Breast epithelium (tissue), 4 donors: ENCODE results near the gene FLNB. TPM values are rescaled to one million over a fixed set of nuclear protein-coding genes. Genes with fewer than 3 reads are reported as not detected.

Experiments
- DNase-seq, 2 donors: peaks; one replicate each; pipeline ENCODE4 v3.0.0-alpha.2; 2019; ENCODE audit warnings: low spot score in 2 of 2
- H3K27ac ChIP-seq, 2 donors: fragments of 200-600 bp; sonication (generic) in 1 of 2; one replicate each; pipeline ENCODE4 v1.5.1; 2016 to 2019; ENCODE audit warnings: mild to moderate bottlenecking in 1 of 2
- H3K27me3 ChIP-seq, 2 donors: fragments of 200-600 bp; sonication (generic) in 1 of 2; one replicate each; pipeline versions ENCODE4 v1.5.1 to v1.6.0; 2017 to 2019; ENCODE audit warnings: control low read depth in 1 of 2, mild to moderate bottlenecking in 1 of 2
- H3K36me3 ChIP-seq: fragments of 200-600 bp; one replicate; pipeline ENCODE4 v1.5.1; 2019
- H3K4me1 ChIP-seq, 2 donors: fragments of 200-600 bp; sonication (generic); one replicate each; pipeline ENCODE4 v1.5.1; 2016 to 2019; ENCODE audit warnings: control low read depth in 1 of 2
- H3K4me3 ChIP-seq, 3 donors: fragments of 200-600 bp; sonication (generic); 1 replicate in 2 of 3; 2 replicates in 1 of 3; pipeline ENCODE4 v1.5.1; 2016 to 2019; ENCODE audit warnings: mild to moderate bottlenecking in 3 of 3, moderate library complexity in 2 of 3
- H3K9me3 ChIP-seq, 2 donors: fragments of 200-600 bp; sonication (generic) in 1 of 2; one replicate each; pipeline ENCODE4 v1.5.1; 2016 to 2019; ENCODE audit warnings: control low read depth in 1 of 2
- POLR2A ChIP-seq: fragments of 450-650 bp; IDR thresholded peaks from one replicate; pipeline ENCODE4 v1.6.1; 2016; ENCODE audit warnings: antibody characterized with exemption, mild to moderate bottlenecking, moderate library complexity
- POLR2AphosphoS5 ChIP-seq, 3 donors: sonication (generic); formaldehyde crosslinking; IDR thresholded peaks; one replicate each; pipeline ENCODE4 v1.6.1; 2017; ENCODE audit warnings: antibody characterized with exemption in 3 of 3
- intact Hi-C: fragments of 100-400 bp; cut with DNase I; formaldehyde crosslinking; loops from one replicate; pipeline ENCODE4 v1.15.1; 2023; ENCODE audit warnings: low total_unique reads
- total RNA-seq, 3 donors: library from RNA; depleted of rRNA; stranded (reverse); fragments of >200 nt; gene quantifications; one replicate each; pipeline ENCODE4 v1.1.0, GENCODE V29; 2016
- TF ChIP-seq, protein P1 (sequence below), 3 donors: fragments of 450-650 bp; IDR thresholded peaks; one replicate each; pipeline ENCODE4 v1.5.1; 2016 to 2017; ENCODE audit warnings: antibody characterized with exemption in 3 of 3, mild to moderate bottlenecking in 3 of 3, moderate library complexity in 3 of 3

Gene FLNB
- total RNA-seq, 3 donors from 2014 or later: 40.3 to 242 (median 164) TPM

DNA sequence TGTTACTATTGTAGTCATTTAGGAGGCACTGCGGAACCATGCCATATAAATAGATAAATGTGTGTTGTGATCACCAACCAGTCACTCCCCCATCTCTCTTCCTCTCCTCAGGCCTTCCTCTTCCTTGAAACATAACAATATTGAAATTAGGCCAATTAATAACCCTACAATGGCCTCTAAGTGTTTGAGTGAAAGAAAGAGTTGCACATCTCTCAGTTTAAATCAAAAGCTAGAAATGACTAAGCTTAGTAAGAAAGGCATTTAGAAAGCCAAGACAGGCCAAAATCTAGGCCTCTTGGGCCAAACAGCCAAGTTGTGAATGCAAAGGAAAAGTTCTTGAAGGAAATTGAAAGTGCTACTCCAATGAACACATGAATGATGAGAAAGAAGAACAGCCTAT, 210.7 kb downstream of the FLNB start:
- no peaks in the 10 kb centered on the region for H3K4me1 ChIP-seq
- H3K9me3 ChIP-seq: no peaks in the 10 kb centered on the region
- no peak overlapping the region for H3K27ac ChIP-seq
- no peaks in the 10 kb centered on the region for H3K27me3 ChIP-seq
- no peaks in the 10 kb centered on the region for H3K36me3 ChIP-seq
- intact Hi-C loops: no loop called here
- TF ChIP-seq POLR2A: no peak
- no peak for TF ChIP-seq POLR2AphosphoS5 (IDR thresholded peaks at IDR 0.05)
- TF ChIP-seq, protein P1, sequence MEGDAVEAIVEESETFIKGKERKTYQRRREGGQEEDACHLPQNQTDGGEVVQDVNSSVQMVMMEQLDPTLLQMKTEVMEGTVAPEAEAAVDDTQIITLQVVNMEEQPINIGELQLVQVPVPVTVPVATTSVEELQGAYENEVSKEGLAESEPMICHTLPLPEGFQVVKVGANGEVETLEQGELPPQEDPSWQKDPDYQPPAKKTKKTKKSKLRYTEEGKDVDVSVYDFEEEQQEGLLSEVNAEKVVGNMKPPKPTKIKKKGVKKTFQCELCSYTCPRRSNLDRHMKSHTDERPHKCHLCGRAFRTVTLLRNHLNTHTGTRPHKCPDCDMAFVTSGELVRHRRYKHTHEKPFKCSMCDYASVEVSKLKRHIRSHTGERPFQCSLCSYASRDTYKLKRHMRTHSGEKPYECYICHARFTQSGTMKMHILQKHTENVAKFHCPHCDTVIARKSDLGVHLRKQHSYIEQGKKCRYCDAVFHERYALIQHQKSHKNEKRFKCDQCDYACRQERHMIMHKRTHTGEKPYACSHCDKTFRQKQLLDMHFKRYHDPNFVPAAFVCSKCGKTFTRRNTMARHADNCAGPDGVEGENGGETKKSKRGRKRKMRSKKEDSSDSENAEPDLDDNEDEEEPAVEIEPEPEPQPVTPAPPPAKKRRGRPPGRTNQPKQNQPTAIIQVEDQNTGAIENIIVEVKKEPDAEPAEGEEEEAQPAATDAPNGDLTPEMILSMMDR (IDR thresholded peaks at IDR 0.05): no peak
- DNase-seq: no peak
- no peak overlapping the region for H3K4me3 ChIP-seq

Other genes with a start within 250 kb of the FLNB start
- gene DNASE1L3, start 202.6 kb downstream of the FLNB start, total RNA-seq: 1 to 10 TPM in 2 of 3 donors, under 1 TPM in 1; 0.44 to 9.2 (median 5.6) TPM
- gene ABHD6, start 229.4 kb downstream of the FLNB start, total RNA-seq: 10 to 100 TPM; 10.2 to 22.2 (median 13.4) TPM